IPS-20b (cell line): ENCODE measurements around the gene PPME1.
"Not testable (repeated sequence)": the region's sequence is repeated elsewhere in the genome, so short reads cannot be mapped to it uniquely, and the experiment has no call there.

Source experiments
- H3K27ac ChIP-seq: one replicate; pipeline ENCODE4 v1.5.1; 2013; ENCODE audit warnings: low read length
- H3K27me3 ChIP-seq: 2 replicates; pipeline ENCODE4 v1.6.1; 2013; ENCODE audit warnings: mild to moderate bottlenecking, low read length, inconsistent platforms; ENCODE audit not compliant: insufficient read depth
- H3K36me3 ChIP-seq: 2 replicates; pipeline ENCODE4 v1.6.1; 2013; ENCODE audit warnings: low read depth, mild to moderate bottlenecking, inconsistent platforms, low read length, moderate library complexity; ENCODE audit not compliant: insufficient read depth
- H3K4me1 ChIP-seq: 2 replicates; pipeline ENCODE4 v1.6.1; 2013; ENCODE audit warnings: mild to moderate bottlenecking, control low read depth, inconsistent platforms, low read length, moderate library complexity; ENCODE audit not compliant: insufficient read depth
- H3K4me3 ChIP-seq: 2 replicates; pipeline ENCODE4 v1.5.1; 2013; ENCODE audit warnings: mild to moderate bottlenecking, low read length, inconsistent platforms
- H3K9ac ChIP-seq: 2 replicates; pipeline ENCODE4 v1.6.1; 2013; ENCODE audit warnings: low read depth, mild to moderate bottlenecking, inconsistent platforms, low read length, moderate library complexity
- H3K9me3 ChIP-seq: 2 replicates; pipeline ENCODE4 v1.6.1; 2013; ENCODE audit warnings: mild to moderate bottlenecking, low read depth, low read length, inconsistent platforms; ENCODE audit not compliant: insufficient read depth

PPME1 gene

DNA sequence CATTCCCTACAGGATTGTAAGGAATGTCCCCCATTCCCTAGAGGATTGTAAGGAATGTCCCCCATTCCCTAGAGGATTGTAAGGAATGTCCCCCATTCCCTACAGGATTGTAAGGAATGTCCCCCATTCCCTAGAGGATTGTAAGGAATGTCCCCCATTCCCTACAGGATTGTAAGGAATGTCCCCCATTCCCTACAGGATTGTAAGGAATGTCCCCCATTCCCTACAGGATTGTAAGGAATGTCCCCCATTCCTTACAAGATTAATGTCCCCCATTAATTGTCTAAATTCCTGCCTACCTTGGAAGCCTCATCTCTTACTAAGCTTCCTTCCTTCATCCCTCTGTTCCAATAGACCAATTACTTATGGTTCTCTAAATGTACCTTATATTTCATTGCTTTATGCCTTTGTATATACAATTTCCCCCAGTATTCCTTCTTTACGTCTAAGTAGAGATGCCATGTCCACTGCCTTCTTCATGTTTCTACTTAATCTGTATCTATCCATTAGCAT, 31.1 kb upstream of the PPME1 start:
- H3K27me3 ChIP-seq, H3K4me3 ChIP-seq, H3K9me3 ChIP-seq, H3K27ac ChIP-seq, H3K9ac ChIP-seq: not testable (repeated sequence)
- peaks cover 35% of the 10 kb centered on the region for H3K36me3 ChIP-seq
- peaks cover 15% of the 10 kb centered on the region for H3K4me1 ChIP-seq

DNA sequence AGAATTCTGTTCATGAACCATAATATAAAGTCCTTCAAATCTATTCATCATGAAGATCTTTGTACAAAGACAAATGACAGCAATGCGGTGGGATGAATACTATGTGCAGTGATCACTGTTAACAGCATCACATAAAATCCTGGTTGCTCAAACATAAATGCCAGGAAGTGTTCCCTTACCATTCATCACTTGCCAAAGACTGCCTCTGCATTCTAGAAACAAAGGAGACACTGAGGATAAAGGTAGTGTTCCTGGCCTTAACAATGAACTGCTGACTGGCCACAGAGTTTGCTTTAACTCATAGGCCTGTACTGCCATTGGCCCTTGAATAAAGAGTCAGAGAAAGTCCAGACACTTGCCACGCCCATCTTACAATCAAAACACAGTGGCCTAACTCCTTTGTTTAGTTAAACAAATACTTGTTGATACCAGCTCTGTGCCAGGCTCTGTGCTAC, 29.8 kb upstream of the PPME1 start:
- H3K36me3 ChIP-seq = peaks cover 24% of the 10 kb centered on the region
- peaks cover 15% of the 10 kb centered on the region for H3K4me1 ChIP-seq
- no peak overlapping the region for H3K4me3 ChIP-seq
- H3K27ac ChIP-seq = no peak overlapping the region
- no peaks in the 10 kb centered on the region for H3K27me3 ChIP-seq
- no peak overlapping the region for H3K9ac ChIP-seq
- no peaks in the 10 kb centered on the region for H3K9me3 ChIP-seq

DNA sequence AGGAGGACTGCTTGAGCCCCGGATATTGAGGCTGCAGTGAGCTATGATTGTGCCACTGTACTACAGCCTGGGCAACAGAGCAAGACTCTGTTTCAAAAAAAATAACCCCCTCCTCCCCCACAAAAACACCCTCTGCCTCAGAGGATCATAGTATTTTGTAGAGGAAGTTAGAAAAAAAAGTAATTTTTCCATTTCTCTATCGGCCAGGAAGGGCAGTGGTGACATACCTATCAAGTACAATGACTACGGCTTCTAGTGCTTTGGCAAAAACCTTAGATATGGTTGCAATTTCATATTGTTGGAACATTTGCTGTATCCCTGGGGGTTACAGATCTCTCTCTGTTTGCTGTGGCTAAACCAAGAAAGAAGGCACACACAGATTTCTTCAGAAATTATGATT, 29.2 kb upstream of the PPME1 start:
- Histone ChIP-seq H3K9me3 (no peaks in the 10 kb centered on the region), H3K27ac (no peak overlapping the region), H3K4me3 (no peak overlapping the region), H3K9ac (no peak overlapping the region), H3K36me3 (peaks cover 21% of the 10 kb centered on the region; the same call in 1 of the 2 replicates), H3K4me1 (peaks cover 15% of the 10 kb centered on the region), H3K27me3 (no peaks in the 10 kb centered on the region)

DNA sequence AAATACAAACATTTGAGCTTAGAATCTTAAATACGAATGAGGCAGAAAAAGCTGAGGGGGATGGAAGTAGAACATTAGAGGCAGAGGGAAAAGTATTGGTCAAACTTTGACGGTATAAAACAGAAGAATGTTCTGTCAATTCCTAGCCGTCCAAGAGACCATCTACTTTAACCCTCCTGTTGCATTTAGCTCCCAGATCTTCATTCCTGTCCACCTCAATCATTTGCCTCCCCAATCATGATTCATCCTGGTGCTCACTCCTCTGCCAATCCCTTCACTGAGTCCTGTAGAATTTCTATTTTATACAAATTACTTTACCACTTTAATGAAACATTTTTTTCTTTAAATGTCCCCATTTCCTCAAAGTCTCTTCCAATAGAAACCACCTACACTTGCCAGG, 28.5 kb upstream of the PPME1 start:
- H3K27ac ChIP-seq = no peak overlapping the region
- no peak overlapping the region for H3K9ac ChIP-seq
- no peaks in the 10 kb centered on the region for H3K27me3 ChIP-seq
- peaks cover 15% of the 10 kb centered on the region for H3K4me1 ChIP-seq
- no peak overlapping the region for H3K4me3 ChIP-seq
- peaks cover 18% of the 10 kb centered on the region; the same call in 1 of the 2 replicates for H3K36me3 ChIP-seq
- no peaks in the 10 kb centered on the region for H3K9me3 ChIP-seq

DNA sequence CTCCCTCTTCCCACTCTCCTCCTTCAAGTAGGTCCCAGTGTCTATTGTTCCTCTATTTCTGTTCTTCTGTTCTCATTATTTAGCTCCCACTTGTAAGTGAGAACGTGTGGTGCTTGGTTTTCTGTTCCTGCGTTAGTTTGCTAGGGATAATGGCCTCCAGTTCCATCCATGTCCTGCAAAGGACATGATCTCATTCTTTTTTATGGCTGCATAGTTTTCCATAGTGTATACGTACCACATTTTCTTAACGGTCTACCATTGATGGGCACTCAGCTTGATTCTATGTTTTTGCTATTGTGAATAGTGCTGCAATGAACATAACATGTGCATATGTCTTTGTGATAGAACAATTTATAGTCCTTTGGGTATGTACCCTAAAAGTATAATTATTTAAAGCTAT, 26.5 kb upstream of the PPME1 start:
- H3K36me3 ChIP-seq = peaks cover under 1% of the 10 kb centered on the region; the same call in 1 of the 2 replicates
- H3K9me3 ChIP-seq = no peaks in the 10 kb centered on the region
- no peaks in the 10 kb centered on the region for H3K27me3 ChIP-seq
- H3K4me1 ChIP-seq = peaks cover 15% of the 10 kb centered on the region
- no peak overlapping the region for H3K27ac ChIP-seq
- no peak overlapping the region for H3K4me3 ChIP-seq
- H3K9ac ChIP-seq = no peak overlapping the region

DNA sequence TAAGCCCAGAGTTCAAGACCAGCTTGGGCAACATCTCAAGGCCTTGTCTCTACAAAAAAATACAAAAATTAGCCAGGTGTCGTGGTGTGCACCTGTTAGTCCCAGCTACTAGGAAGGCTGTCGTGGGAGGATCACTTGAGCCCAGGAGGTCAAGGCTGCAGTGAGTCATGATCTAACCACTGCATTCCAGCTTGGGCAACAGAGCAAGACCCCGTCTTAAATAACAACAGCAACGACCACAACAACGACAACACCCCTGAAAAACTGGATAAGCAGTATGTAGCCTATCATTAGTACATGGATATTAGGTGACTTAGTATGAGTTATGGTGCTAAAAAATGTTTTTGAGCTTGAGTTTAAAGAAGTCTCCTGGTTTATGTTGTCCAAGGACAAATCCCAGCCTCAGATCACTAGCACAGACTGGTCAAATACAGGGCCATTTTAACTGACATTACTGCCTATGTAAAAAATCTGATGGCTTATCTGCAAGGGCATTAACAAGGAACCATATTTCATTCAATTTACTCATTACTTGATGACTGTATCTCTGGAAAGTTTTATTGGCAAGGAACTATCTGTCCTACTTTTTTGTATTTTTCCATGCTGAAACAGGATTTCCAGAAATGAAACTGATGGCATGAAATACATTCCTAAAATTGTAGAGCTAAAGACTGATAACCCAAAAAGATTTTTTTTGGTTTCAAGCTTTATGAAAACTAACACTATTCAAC, 23.7 kb upstream of the PPME1 start:
- H3K4me3 ChIP-seq = no peak overlapping the region
- no peaks in the 10 kb centered on the region for H3K4me1 ChIP-seq
- H3K27me3 ChIP-seq = no peaks in the 10 kb centered on the region
- H3K27ac ChIP-seq = no peak overlapping the region
- no peaks in the 10 kb centered on the region for H3K36me3 ChIP-seq
- no peak overlapping the region for H3K9ac ChIP-seq
- no peaks in the 10 kb centered on the region for H3K9me3 ChIP-seq

DNA sequence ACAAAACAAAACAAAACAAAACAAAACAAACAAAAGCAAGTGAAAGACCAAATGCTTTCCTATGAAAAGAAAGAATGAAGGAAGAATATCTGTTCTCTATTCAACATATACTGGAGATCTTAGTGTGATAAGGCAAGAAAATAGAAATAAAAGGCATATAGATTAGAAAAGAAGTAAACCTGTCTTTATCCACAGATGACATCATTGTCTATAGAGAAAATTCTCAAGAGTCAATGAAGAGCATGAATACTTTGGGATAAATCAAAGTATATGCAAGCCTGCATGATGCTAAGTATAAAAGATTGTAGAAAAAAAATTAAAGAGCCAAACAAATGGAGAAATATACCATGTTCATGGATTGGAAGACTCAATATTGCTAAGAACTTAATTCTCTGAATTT, 17.9 kb upstream of the PPME1 start:
- H3K4me1 ChIP-seq = no peaks in the 10 kb centered on the region
- no peaks in the 10 kb centered on the region for H3K9me3 ChIP-seq
- H3K4me3 ChIP-seq = no peak overlapping the region
- no peaks in the 10 kb centered on the region for H3K36me3 ChIP-seq
- no peak overlapping the region for H3K9ac ChIP-seq
- H3K27me3 ChIP-seq = no peaks in the 10 kb centered on the region
- H3K27ac ChIP-seq = no peak overlapping the region

DNA sequence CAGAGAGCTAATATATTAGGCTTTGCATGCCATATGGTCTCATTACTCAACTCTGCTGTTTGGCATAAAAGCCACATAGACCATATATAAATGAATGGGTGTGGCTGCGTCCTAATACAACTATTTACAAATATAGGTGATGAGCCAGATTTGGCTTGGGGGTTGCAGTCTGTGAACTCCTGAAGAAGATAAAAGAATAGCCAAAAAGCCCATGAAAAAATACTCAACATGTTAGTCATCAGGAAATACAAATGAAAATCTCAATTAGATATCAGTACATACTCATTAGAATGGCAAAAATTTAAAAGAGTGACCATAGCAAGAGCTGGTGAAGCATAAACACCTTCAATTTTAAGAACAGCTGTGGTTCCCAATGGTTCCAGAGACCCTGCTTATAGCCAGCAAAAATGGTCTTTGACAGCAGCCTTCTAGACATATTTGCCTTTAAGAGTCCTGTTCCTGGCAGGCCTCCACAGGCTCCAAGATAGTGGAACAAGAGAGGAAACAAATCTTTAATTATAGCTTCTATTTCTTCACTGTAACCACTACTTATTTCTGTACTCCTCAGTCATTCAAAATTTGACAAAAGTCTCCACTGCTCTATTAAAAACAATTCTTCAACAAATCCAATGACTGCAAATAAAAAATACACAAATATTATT, 16.3 kb upstream of the PPME1 start:
- Histone ChIP-seq H3K9me3 (no peaks in the 10 kb centered on the region), H3K27ac (no peak overlapping the region), H3K9ac (no peak overlapping the region), H3K4me3 (no peak overlapping the region), H3K4me1 (no peaks in the 10 kb centered on the region), H3K27me3 (no peaks in the 10 kb centered on the region), H3K36me3 (no peaks in the 10 kb centered on the region)

DNA sequence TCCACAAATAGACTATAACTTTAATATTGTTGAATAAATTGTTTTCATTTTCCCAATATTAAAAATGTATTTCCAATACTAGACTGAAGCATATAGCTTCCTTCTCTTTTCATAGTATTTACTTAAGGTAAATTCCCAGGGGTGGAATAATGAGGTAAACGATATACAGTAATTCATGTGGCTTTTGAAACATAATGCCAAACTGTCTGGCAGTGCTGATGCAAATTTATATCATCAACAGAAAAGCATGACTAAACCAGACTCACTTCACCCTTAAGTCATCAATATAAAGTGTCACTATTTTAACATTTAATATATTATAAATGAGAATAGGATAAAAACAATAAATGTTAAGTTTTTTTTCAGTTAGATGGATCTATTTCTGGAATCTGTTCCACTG, 13.9 kb upstream of the PPME1 start:
- no peaks in the 10 kb centered on the region for H3K4me1 ChIP-seq
- H3K27me3 ChIP-seq = no peaks in the 10 kb centered on the region
- no peak overlapping the region for H3K27ac ChIP-seq
- no peak overlapping the region for H3K4me3 ChIP-seq
- H3K36me3 ChIP-seq = no peaks in the 10 kb centered on the region
- no peaks in the 10 kb centered on the region for H3K9me3 ChIP-seq
- no peak overlapping the region for H3K9ac ChIP-seq

DNA sequence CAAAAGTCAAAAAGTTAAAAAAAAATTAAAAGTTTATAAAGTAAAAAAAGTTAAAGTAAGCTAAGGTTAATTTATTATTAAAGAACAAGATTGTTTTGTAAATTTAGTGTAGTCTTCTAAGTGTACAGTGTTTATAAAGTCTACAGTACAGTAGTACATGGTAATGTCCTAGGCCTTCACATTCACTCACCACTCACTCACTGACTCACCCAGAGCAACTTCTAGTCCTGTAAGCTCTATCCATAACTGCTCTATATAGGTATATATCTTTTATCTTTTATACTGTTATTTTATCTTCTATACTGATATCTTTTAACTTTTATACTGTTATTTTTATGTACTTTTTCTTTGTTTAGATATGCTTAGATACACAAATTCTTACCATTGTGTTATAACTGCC, 11.4 kb upstream of the PPME1 start:
- no peaks in the 10 kb centered on the region for H3K9me3 ChIP-seq
- no peak overlapping the region for H3K27ac ChIP-seq
- no peak overlapping the region for H3K4me3 ChIP-seq
- H3K36me3 ChIP-seq = peaks cover 19% of the 10 kb centered on the region
- no peaks in the 10 kb centered on the region for H3K4me1 ChIP-seq
- H3K27me3 ChIP-seq = no peaks in the 10 kb centered on the region
- H3K9ac ChIP-seq = no peak overlapping the region

DNA sequence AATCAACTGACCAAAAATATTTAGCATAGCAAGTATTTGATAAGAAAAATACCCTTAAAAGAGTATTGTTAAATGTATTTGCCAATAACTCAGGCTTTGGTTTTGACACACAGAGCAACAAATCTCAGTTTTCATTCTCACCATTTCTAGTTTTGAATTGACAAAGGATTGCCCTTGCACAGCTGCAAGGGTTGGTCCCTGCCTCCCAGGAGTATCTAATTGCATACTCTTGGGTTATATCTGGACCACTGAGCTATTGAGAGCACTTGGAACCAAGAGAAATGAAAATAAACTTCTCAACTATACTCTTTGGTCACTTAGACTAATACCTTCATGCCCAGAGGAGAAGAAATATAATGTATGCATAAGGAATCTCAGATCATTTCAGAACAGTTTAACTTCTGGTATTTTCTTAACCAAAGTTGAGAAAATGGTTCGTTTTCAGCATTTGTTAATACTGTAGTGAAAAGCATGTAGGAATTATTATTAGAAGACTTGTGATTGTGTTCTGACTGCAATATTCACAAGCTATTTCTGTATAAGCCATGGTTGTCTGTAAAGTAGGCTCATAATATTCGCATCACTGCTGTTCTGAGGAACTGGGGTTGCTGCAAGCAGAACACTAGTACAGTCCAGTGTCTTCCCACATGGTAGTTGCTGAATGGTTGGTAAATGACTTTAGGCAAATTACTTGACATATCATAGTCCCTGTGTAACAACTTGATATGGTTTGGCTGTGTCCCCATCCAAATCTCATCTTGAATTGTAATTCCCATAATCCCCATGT, 8.2 kb upstream of the PPME1 start:
- H3K9ac ChIP-seq = no peak overlapping the region
- H3K36me3 ChIP-seq = peaks cover 46% of the 10 kb centered on the region
- no peak overlapping the region for H3K4me3 ChIP-seq
- no peaks in the 10 kb centered on the region for H3K9me3 ChIP-seq
- no peak overlapping the region for H3K27ac ChIP-seq
- no peaks in the 10 kb centered on the region for H3K4me1 ChIP-seq
- no peaks in the 10 kb centered on the region for H3K27me3 ChIP-seq
